Camera-type eye (tissue), 1 donor: ENCODE data around the gene GAS6. TPM values are rescaled to one million over a fixed set of nuclear protein-coding genes. Genes with fewer than 3 reads are reported as not detected.

Experiments
- total RNA-seq: library from RNA; depleted of rRNA; stranded (reverse); fragments of >200 nt; gene quantifications from one replicate; pipeline ENCODE4 v1.2.3, GENCODE V29; 2014

Gene GAS6
- total RNA-seq: 61.8 TPM

GRCh38 chr13:113863524-113864272 lies at the start of gene GAS6:
Gene GAS6 (minus strand): TSS chr13:113864076. CDS start chr13:113863920, 156 bp downstream.

Other genes with a start within 250 kb of the GAS6 start
- not detected for gene ATP4B, start 205.9 kb downstream of the GAS6 start, total RNA-seq
- 25.6 TPM for gene GRK1, start 196.9 kb downstream of the GAS6 start, total RNA-seq
- 4.9 TPM for gene TMEM255B, start 104.8 kb downstream of the GAS6 start, total RNA-seq
- 1.7 TPM for gene C13orf46, start 110.0 kb upstream of the GAS6 start, total RNA-seq